HUDEP-2 (cell line): ENCODE data around the gene RARS1.
A peak's percentile ranks its signal among the peaks of the same experiment; 100 is the strongest.

Experiments used
- DNase-seq, 76 experiments: peaks; one replicate each; lab custom pipeline; 2025; ENCODE audit not compliant: unreplicated experiment in 76 of 76; lab: John Stamatoyannopoulos, UW

RARS1 gene

DNA sequence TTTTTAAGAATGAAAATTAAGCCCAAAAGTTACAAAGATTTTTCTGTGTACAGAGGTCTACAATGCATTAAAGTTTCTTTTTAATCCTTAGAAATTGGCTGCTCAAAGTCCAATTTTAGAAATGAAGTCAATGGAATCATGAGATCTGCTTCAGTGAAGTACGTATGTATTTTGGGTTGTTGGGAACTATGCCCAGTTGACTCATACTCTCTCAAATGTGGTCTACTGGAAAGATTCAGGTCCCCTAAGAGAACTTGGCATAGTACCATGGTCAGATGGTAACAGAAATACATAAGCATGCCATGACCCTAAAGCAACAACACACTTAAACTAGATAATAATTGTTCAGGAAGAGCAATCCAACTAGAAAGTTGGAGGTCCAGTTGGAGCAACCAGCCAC is 65.9 kb downstream of the RARS1 start:
- peak in 23 of 76 experiments; percentile 2 to 65 (median 31) for DNase-seq

DNA sequence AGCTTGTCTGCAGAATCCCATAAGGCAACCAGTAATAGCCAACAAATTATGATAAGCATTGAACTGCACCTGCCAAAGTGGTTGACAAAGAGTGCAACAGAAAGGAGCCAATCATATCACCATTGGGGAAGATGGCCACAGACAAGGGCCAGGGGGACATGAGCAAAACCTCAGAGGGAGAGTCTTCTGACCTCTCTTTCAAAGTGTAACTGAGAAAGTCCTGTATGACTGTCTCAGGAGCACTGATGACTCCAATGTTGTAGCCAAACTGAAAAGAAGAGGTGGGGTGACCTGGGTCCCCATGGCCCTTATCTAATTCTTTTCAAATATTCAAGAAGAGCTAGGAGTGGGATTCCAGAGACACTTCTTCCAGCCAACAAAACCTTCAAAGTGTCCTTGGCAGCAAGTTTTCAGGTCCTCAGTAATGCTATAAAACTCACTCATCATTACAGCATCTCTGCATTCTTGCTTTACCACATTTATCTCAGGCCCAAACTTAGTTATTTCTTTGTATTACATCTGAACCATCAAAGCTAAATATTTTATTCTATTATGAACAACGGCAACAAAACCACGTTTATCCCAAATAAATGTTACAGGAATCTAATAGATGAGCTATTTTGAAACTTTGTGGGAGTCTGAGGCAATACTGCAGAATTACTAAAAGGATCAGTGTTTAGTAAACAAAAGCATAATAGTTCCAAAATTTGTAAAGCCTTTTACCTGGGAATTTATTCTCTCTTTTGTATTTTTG is 67.3 kb downstream of the RARS1 start:
- DNase-seq, result no peak

DNA sequence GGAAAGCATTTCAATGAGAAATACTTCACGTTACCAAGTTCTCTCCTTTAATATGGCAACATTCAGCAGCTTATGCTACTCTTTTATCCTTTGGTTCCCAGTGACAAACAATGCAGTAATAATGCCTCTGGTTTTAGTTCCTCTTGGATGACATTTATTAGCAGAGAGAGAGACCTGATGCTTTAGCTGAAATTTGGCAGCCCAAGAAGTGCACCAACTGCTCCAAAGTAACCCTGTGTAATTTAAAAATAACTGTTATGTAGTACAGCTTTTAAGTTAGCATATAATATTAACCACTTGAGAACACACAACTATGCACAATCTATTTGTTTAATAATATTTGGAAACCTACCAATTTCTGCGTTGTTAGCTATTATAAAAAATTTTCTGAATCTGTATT is 71.1 kb downstream of the RARS1 start:
- DNase-seq, result no peak

DNA sequence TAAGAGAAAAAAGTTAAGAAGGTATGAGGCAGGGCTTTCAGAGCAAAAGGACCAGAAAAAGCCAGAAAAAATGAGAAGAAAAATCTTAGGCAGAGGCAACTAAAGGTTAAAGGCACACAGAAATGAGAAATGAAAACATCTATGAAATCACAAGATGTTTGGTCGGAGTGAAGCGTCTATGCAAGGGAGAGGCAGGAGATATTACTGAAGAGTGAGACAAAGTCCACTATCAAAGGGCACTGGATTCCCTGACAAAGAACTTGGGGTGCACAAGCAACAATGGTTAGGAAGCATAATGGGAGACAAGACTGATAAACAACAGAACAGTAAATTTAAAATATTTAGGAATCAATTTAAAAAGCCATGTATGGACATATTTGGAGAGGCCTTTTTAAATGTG is 76.0 kb downstream of the RARS1 start:
- no peak for DNase-seq

DNA sequence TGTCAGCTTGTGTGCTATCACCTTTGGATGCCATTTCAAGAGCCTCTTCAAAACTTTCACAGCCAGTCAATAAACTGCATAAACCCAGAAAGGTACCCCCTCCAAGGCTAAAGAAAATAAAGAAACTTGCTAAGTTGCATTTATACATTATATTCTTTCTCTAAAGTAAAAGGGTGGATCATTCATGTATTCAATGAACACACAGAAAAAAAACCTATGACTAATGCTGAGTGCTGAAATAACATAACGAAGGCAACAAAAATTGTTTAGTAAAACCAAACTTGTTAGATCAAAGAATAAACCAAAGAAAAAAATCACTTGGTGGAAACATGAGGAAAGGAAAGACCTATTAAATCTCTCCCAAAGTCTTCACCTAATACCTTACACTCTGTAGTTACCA is 77.7 kb downstream of the RARS1 start:
- no peak for DNase-seq

DNA sequence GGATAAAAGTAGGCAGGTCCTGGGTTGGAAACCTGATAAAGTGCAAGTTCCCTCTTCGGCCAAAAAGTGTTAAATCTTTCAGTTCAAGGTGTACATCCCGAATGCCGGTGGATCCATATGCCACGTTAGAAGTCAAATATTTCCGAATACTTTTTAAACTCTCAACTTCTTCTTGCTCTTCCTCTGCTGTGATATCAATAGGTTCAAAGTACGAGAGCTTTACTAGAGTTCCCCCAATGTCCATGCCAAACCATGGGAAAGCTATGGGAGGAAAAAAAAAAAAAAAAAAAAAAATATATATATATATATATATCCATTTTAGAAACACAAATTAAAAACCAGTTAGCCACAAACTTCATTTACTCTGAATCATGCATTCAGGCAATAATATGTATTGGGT is 82.5 kb downstream of the RARS1 start:
- DNase-seq, result no peak
